HepG2 (cell line): Measurements from ENCODE around the gene GNAI2. TPM values are rescaled to one million over a fixed set of nuclear protein-coding genes. Genes with fewer than 3 reads are reported as not detected.

ENCODE experiments used
- AGO2 ChIP-seq: fragments of 200-400 bp; formaldehyde crosslinking; optimal IDR thresholded peaks from 2 replicates; pipeline ENCODE3; 2017; ENCODE audit warnings: mild to moderate bottlenecking, low read depth, low read length, moderate library complexity
- ATRX ChIP-seq: sonication (generic); formaldehyde crosslinking; IDR thresholded peaks from 2 replicates; pipeline ENCODE4 v1.4.0; 2020; ENCODE audit warnings: missing genetic modification reagents, borderline replicate concordance
- CREB1 ChIP-seq, 2 experiments: fragments of 450-650 bp in 1 of 2; IDR thresholded peaks; 2 replicates each; pipeline ENCODE4 v1.6.1; 2016 to 2017; ENCODE audit warnings: control low read depth in 1 of 2, mild to moderate bottlenecking in 1 of 2, missing compliant biosample characterization in 1 of 2, missing genetic modification characterization in 1 of 2
- FIP1L1 ChIP-seq: fragments of 200-400 bp; formaldehyde crosslinking; IDR thresholded peaks from 2 replicates; pipeline ENCODE4 v1.6.1; 2018; ENCODE audit warnings: low read depth, mild to moderate bottlenecking, low read length, moderate library complexity, borderline replicate concordance; ENCODE audit not compliant: insufficient read depth
- IRF1 ChIP-seq: sonication (generic); formaldehyde crosslinking; IDR thresholded peaks from 2 replicates; pipeline ENCODE4 v1.4.0; 2020; ENCODE audit warnings: low read depth, mild to moderate bottlenecking, missing genetic modification reagents
- ISX ChIP-seq: sonication (generic); formaldehyde crosslinking; conservative IDR thresholded peaks from 2 replicates; pipeline ENCODE4 v1.5.0; 2020; ENCODE audit warnings: missing genetic modification reagents
- KLF15 ChIP-seq: sonication (generic); formaldehyde crosslinking; IDR thresholded peaks from 2 replicates; pipeline ENCODE4 v1.8.1; 2023; ENCODE audit warnings: borderline replicate concordance, mild to moderate bottlenecking, inconsistent platforms, missing genetic modification reagents, mixed read lengths
- LRRFIP1 ChIP-seq: sonication (generic); formaldehyde crosslinking; conservative IDR thresholded peaks from 2 replicates; pipeline ENCODE4 v1.4.0; 2020; ENCODE audit warnings: missing genetic modification reagents
- MAF1 ChIP-seq: sonication (generic); formaldehyde crosslinking; IDR thresholded peaks from 2 replicates; pipeline ENCODE4 v1.5.0; 2020; ENCODE audit warnings: missing genetic modification reagents, borderline replicate concordance
- SIN3A ChIP-seq: IDR thresholded peaks from 2 replicates; pipeline ENCODE4 v1.6.1; 2011; ENCODE audit warnings: low read depth, mild to moderate bottlenecking, control low read depth, low read length, borderline replicate concordance
- SP4 ChIP-seq: sonication (generic); formaldehyde crosslinking; IDR thresholded peaks from 2 replicates; pipeline ENCODE4 v1.8.1; 2023; ENCODE audit warnings: mild to moderate bottlenecking, missing genetic modification reagents
- THAP7 ChIP-seq: sonication (generic); formaldehyde crosslinking; IDR thresholded peaks from 2 replicates; pipeline ENCODE4 v1.8.1; 2023; ENCODE audit warnings: mild to moderate bottlenecking, missing genetic modification reagents
- XRCC5 ChIP-seq: fragments of 200-400 bp; formaldehyde crosslinking; optimal IDR thresholded peaks from 2 replicates; pipeline ENCODE3; 2017; ENCODE audit warnings: mild to moderate bottlenecking, low read length
- ZFP90 ChIP-seq: sonication (generic); formaldehyde crosslinking; IDR thresholded peaks from 2 replicates; pipeline ENCODE4 v1.8.0; 2022; ENCODE audit warnings: missing genetic modification reagents, mild to moderate bottlenecking, inconsistent platforms, borderline replicate concordance
- ZNF180 ChIP-seq: sonication (generic); formaldehyde crosslinking; IDR thresholded peaks from 2 replicates; pipeline ENCODE4 v1.4.0; 2020; ENCODE audit warnings: low read depth, missing genetic modification reagents, borderline replicate concordance
- ZNF224 ChIP-seq: sonication (generic); formaldehyde crosslinking; IDR thresholded peaks from 2 replicates; pipeline ENCODE4 v1.5.0; 2020; ENCODE audit warnings: mild to moderate bottlenecking, missing genetic modification reagents
- ZNF256 ChIP-seq: sonication (generic); formaldehyde crosslinking; conservative IDR thresholded peaks from 2 replicates; pipeline ENCODE4 v1.4.0; 2020; ENCODE audit warnings: missing genetic modification reagents
- ZNF296 ChIP-seq: sonication (generic); formaldehyde crosslinking; conservative IDR thresholded peaks from 2 replicates; pipeline ENCODE4 v1.5.0; 2020; ENCODE audit warnings: mild to moderate bottlenecking, missing genetic modification reagents
- ZNF577 ChIP-seq: sonication (generic); formaldehyde crosslinking; IDR thresholded peaks from 2 replicates; pipeline ENCODE4 v1.4.0; 2020; ENCODE audit warnings: mild to moderate bottlenecking, low read depth, missing genetic modification reagents, borderline replicate concordance
- ZNF790 ChIP-seq: sonication (generic); formaldehyde crosslinking; IDR thresholded peaks from 2 replicates; pipeline ENCODE4 v1.8.0; 2022; ENCODE audit warnings: missing genetic modification reagents, mild to moderate bottlenecking, borderline replicate concordance
- polyA plus RNA-seq, 8 experiments: library from polyadenylated mRNA; depleted of rRNA in 3 of 8; stranded (reverse) in 7 of 8; unstranded in 1 of 8; fragments of >200 nt; fragmentation: Illumina TruSeq in 4 of 8; extraction: Trizol in 4 of 8; gene quantifications; 2 replicates each; pipeline versions ENCODE4 v1.2.1 to v1.2.3, GENCODE V29; 2011 to 2016; ENCODE audit warnings: low read depth in 4 of 8, missing spikeins in 1 of 8, mixed read lengths in 1 of 8; ENCODE audit not compliant: insufficient read depth in 1 of 8
- total RNA-seq, 5 experiments: library from RNA; depleted of rRNA; stranded (reverse); fragments of >200 nt; fragmentation: Illumina TruSeq; extraction: Trizol; gene quantifications; 2 replicates each; pipeline ENCODE4 v1.2.3, GENCODE V29; 2016; ENCODE audit warnings: low read depth in 1 of 5
- TF ChIP-seq, protein P1 (sequence below): sonication (generic); formaldehyde crosslinking; conservative IDR thresholded peaks from 2 replicates; pipeline ENCODE4 v1.8.0; 2022; ENCODE audit warnings: mild to moderate bottlenecking, moderate library complexity, missing genetic modification reagents
- TF ChIP-seq, protein P2 (sequence below): sonication (generic); formaldehyde crosslinking; IDR thresholded peaks from 2 replicates; pipeline ENCODE4 v1.9.0; 2021; ENCODE audit warnings: missing genetic modification reagents, mild to moderate bottlenecking, borderline replicate concordance

Gene GNAI2
- total and polyA plus RNA-seq, 2 of the 13 experiments (the other 11 are each of a cell fraction or from before 2014, with no cell fraction given) = 51.1 to 66.2 TPM

GRCh38 chr3:50260942-50261441 is 25.0 kb downstream of the GNAI2 start (continued):
- TF ChIP-seq, protein P1, sequence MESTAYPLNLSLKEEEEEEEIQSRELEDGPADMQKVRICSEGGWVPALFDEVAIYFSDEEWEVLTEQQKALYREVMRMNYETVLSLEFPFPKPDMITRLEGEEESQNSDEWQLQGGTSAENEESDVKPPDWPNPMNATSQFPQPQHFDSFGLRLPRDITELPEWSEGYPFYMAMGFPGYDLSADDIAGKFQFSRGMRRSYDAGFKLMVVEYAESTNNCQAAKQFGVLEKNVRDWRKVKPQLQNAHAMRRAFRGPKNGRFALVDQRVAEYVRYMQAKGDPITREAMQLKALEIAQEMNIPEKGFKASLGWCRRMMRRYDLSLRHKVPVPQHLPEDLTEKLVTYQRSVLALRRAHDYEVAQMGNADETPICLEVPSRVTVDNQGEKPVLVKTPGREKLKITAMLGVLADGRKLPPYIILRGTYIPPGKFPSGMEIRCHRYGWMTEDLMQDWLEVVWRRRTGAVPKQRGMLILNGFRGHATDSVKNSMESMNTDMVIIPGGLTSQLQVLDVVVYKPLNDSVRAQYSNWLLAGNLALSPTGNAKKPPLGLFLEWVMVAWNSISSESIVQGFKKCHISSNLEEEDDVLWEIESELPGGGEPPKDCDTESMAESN = no peak
- no peak for TF ChIP-seq ZFP90 (CRISPR knock-in tag)
- no peak for TF ChIP-seq FIP1L1
- TF ChIP-seq LRRFIP1 (CRISPR knock-in tag) = no peak
- no peak for TF ChIP-seq SP4
- TF ChIP-seq ZNF790 = no peak; the same call in 1 of the 2 replicates
- TF ChIP-seq THAP7 = 0 out of 2 replicates have a peak, but pooled peaks have one; percentile 42
- TF ChIP-seq, protein P2, sequence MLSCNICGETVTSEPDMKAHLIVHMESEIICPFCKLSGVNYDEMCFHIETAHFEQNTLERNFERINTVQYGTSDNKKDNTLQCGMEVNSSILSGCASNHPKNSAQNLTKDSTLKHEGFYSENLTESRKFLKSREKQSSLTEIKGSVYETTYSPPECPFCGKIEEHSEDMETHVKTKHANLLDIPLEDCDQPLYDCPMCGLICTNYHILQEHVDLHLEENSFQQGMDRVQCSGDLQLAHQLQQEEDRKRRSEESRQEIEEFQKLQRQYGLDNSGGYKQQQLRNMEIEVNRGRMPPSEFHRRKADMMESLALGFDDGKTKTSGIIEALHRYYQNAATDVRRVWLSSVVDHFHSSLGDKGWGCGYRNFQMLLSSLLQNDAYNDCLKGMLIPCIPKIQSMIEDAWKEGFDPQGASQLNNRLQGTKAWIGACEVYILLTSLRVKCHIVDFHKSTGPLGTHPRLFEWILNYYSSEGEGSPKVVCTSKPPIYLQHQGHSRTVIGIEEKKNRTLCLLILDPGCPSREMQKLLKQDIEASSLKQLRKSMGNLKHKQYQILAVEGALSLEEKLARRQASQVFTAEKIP = no peak
- no peak for TF ChIP-seq IRF1 (CRISPR knock-in tag)
- TF ChIP-seq ZNF224 (CRISPR knock-in tag) = no peak
- no peak for TF ChIP-seq KLF15
- TF ChIP-seq XRCC5 = no peak
- no peak for TF ChIP-seq ZNF180 (CRISPR knock-in tag)
- no peak for TF ChIP-seq ZNF577
- no peak for TF ChIP-seq ATRX (CRISPR knock-in tag)
- TF ChIP-seq ISX (CRISPR knock-in tag) = no peak
- TF ChIP-seq CREB1 (IDR thresholded peaks at IDR 0.05) = no peak
- no peak for TF ChIP-seq CREB1 (CRISPR knock-in tag; IDR thresholded peaks at IDR 0.05)
- TF ChIP-seq ZNF256 (CRISPR knock-in tag) = no peak
- TF ChIP-seq AGO2 = peak; percentile 13
- TF ChIP-seq SIN3A = no peak
- no peak for TF ChIP-seq MAF1 (CRISPR knock-in tag)
- TF ChIP-seq ZNF296 (CRISPR knock-in tag) = no peak
